ENCODE data around the gene DMD.

The DMD gene

GRCh38 chrX:32483534-32484136 is 727.7 kb downstream of the DMD start:
- no peak for DNase-seq (ENCODE audit: low spot score)

DNA sequence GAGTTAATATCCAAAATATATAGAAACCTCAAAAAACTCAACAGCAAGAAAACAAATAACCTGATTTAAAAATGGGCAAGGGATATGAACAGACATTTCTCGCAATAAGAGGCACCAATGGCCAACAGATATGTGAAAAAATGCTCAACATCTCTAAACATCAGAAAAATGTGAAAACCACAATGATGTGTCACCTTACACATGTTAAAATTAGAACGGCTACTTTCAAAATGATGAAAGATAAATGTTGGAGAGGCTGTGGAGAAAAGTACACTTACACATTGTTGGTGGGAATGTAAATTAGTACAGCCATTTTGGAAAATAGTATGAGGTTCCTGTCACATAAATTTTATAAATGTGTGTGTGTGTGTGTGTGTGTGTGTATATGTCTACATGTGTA is 731.3 kb downstream of the DMD start:
- DNase-seq (ENCODE audit: low spot score), result no peak

DNA sequence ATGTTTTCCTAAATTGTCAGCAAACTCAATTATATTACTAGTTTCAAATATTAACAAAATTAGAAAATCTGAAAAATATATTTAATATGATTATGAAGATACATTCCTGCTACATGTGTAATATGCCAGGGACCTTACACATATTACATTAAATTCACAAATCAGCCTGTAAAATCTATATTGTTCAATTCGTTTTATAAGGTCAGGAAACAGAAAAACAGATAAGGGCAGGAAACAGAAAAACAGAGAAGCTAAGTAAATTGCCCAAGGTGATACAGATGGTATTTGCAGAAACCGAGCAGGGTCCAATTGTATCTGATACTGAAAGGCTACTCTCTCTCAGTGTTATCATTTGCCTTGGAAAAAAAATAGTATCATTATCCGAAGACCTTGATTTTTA is 739.0 kb downstream of the DMD start:
- no peak for DNase-seq (ENCODE audit: low spot score)

DNA sequence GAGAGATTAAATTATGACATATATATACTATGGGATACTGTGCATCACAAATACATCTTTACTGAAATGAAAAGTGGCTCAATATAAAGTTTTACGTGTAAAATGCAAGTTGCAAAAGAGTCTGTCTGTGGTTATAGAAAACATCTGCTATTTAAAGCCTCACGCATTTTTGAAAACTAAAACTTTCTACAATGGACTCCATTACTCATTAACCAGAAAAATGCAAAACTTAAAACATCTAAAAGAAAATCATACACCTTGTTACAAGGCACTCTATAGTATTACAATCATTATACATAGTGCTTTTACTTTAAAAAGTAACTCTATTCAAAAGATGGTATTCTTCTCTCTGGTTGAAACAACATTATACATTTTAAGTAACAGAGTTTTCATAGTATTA is 755.6 kb downstream of the DMD start:
- DNase-seq (ENCODE audit: low spot score), result no peak

GRCh38 chrX:32451954-32452695 is 759.2 kb downstream of the DMD start:
- no peak for DNase-seq (ENCODE audit: low spot score)

DNA sequence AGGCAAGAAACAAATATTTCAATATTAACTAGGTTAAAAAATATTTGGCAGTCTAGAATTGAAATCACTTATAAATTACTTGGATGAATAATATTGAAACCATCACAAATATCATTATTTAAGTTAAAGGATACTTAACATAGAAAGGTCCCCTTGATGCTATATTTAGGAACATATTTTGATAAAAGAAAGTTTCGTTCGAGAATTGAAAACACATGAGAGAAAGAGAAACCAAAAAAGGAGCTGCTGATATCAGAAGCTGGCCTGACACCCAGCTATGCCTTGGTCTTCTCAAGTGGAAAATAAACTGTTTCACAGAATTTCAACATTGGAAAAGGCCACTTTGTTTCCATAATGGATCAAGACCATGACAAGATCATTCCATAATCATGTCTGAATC is 762.4 kb downstream of the DMD start:
- no peak for DNase-seq (ENCODE audit: low spot score)

DNA sequence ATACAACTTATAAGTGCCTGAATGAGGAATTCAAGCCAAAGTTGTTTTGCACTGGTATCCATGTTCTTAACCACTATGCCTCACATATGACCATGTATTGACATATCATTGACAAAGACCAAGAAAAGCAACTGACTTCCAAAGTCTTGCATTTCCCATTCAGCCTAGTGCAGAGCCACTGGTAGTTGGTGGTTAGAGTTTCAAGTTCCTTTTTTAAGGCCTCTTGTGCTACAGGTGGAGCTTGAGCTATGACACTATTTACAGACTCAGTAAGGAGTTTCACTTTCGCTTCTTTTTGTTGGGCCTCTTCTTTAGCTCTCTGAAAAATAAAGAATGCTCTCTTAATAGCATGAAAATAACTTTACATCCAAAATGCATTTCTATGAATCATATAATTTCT is 763.0 kb downstream of the DMD start:
- DNase-seq (ENCODE audit: low spot score), result no peak

- no peak for DNase-seq (ENCODE audit: low spot score)
Observed at GRCh38 chrX:32447640-32448039, 763.7 kb downstream of the DMD start.

- no peak for DNase-seq (ENCODE audit: low spot score)
Observed at GRCh38 chrX:32443841-32444240, 767.5 kb downstream of the DMD start.

- no peak for DNase-seq (ENCODE audit: low spot score)
Observed at GRCh38 chrX:32421266-32421665, 790.1 kb downstream of the DMD start.

DNA sequence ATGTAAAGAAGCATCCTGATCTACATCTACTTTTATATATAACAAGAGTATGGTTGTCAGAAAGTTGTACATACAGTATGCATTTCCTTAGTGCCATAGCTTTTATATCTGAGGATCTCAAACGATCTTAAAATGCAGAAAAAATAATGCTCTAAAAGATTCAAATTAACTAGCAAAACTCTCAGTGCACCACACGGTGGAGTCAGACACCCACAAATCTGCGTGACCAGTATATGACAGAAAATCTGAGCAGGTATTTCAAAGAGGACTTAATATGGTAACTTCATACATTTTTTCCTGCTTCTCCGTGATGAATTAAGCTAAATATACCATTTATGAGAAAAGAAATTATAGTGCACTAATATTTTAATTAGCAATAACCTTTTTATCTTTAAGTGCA is 803.0 kb downstream of the DMD start:
- DNase-seq (ENCODE audit: low spot score), result no peak

- DNase-seq (ENCODE audit: low spot score), result no peak
Observed at GRCh38 chrX:32397562-32398216, 813.7 kb downstream of the DMD start.

- DNase-seq (ENCODE audit: low spot score), result no peak
Observed at GRCh38 chrX:32395878-32396277, 815.5 kb downstream of the DMD start.

DNA sequence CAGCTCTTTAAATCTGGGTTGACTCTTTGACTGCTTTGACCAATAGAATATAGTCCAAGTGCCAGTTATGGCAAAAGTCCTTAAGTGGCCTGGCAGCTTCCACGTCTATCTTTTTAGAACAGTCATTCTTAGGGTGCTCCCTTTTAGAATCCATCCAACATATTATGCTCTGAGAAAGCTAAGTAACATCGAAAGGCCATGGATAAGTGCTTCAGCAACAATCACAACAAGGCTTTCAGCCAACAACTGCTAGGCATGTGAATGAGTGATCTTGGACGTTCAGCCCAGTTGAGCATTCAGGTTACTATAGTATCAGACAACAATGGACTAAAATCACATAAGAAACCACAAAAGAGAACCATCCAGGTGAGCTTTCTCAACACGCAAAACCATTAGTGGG is 818.7 kb downstream of the DMD start:
- no peak for DNase-seq (ENCODE audit: low spot score)

DNA sequence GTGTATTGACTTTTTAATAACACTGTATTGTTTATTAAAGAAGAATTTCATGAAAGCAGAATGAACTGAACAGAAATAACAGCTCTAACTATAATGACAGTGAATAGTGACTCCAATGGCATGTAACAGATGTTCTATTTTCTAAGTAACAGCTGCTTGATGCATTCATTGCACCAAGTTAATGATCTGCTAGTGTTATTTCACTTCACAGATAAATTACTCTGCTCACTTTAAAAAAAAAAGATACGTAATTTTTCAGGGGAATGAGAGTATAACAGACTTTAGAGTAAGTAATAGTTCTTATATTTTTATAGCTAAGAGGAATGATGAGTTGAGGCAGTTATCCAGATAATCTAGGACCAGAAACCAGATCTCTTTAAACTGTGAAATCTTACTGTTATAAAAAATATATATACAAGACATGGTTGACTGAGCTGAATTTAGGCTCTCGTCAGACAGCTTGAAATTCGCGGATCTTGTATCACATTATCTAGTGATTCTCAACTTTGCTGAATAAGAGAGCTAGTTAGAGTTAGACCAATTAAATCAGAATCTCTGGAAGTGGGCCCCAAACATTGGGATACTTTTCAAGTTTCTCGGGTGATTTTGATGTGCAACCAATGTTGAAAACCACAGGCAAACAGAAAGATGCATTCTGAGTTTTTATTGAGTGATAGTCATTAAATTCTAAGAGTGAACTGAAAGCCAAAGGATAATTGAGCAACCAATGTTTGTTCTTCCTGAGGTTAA is 840.7 kb downstream of the DMD start:
- no peak for DNase-seq (ENCODE audit: low spot score)

- DNase-seq (ENCODE audit: low spot score), result no peak
Observed at GRCh38 chrX:32293962-32294700, 917.2 kb downstream of the DMD start.

DNA sequence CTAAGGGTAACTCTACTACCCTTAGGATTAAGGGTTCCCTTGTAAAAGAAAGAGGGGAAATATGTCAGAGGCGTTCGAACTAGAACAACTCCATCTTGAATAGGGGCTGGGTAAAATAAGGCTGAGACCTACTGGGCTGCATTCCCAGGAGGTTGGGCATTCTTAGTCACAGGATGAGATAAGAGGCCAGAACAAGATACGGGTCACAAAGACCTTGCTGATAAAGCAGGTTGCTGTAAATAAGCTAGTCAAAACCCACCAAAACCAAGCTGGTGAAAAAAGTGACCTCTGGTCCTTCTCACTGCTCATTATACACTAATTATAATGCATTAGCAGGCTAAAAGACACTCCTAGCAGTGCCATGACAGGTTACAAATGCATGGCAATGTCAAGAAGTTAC is 922.0 kb downstream of the DMD start:
- DNase-seq (ENCODE audit: low spot score), result no peak

GRCh38 chrX:32281853-32282252 is 929.5 kb downstream of the DMD start:
- no peak for DNase-seq (ENCODE audit: low spot score)

- DNase-seq (ENCODE audit: low spot score), result no peak
Observed at GRCh38 chrX:32280921-32281320, 930.4 kb downstream of the DMD start.

GRCh38 chrX:32280489-32280888 is 930.9 kb downstream of the DMD start:
- DNase-seq (ENCODE audit: low spot score), result peak; percentile 1

GRCh38 chrX:32276153-32276552 is 935.2 kb downstream of the DMD start:
- no peak for DNase-seq (ENCODE audit: low spot score)

- no peak for DNase-seq (ENCODE audit: low spot score)
Observed at GRCh38 chrX:32269866-32270265, 941.5 kb downstream of the DMD start.

Measured in HuH-7.5 (cell line).